Measurements from ENCODE around the gene SIX4.

SIX4 gene

DNA sequence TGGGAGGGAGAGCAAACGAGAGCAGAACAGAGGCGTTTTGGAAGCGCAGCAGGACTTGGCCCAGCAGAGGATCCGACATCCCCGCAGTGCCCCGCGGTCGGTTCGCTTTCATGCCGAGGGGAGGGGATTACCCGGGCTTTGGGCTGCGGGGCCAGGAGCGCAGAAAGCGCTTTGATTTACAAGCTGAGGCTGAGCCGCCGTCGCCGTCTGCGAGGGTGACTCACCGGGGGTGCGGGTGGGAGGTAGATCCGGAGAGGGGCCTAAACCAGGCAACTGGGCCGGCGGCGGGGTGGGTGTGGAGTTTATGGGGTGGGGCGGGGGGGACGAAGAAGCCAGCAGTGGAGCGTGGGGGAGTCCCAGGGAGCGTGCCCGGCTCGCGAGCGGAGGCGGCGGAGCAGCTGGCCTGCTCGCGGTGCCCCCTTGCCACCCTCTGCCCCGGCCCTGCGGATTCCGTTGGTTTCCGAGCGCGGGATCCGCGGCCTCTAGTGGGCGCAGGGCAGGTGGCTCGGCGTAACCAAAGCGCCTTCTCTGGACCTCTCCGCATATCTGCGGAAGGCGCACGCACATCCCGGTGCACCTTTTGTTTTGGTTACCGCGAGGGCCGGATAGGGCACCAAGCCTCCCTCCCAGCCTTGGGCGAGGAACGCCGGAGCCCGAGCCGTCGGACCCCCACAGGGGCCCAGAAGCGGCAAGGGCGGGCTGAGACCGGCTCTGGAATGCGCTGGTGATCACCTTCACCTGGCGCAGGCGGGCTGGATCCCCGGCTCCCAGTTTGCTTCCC is 2.6 kb downstream of the SIX4 start:
- DNase-seq = peak; percentile 19 to 30

DNA sequence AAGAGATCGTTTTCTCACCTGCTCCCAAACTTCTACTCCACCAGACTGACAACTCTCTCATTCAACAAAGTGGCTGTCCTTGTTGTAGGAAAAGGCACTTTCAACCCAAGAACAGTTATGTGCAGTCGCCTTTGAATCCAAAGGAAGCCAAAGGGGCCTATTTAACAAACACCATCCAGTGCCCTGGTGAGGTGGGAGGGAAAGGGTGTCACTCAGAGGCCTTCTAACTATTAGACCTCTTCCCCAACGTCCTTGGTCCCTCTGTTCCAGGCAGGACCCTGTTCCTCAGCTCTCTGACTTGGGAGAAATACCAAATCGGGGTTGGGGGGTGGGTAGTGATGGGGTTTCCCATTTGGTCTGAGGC is 3.2 kb downstream of the SIX4 start:
- DNase-seq = no peak

DNA sequence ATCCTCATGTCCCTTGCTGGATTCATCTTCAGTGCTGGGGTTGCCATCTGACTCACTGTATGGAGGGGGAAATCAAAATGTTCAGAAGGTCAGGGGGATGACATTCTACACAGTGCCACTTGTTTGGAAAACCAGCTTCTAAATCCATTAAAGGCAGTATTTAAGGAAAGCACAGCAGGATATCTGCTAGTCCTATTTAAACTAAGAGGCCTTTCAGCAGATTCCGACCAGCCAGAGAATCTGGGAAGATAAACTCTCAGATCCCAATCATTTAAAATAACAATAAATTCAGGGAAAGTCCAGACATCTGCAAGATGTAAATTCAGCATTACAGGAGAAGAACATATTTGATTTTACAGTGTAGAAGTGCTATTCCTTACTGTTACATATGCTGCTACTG is 3.8 kb downstream of the SIX4 start:
- DNase-seq = no peak

DNA sequence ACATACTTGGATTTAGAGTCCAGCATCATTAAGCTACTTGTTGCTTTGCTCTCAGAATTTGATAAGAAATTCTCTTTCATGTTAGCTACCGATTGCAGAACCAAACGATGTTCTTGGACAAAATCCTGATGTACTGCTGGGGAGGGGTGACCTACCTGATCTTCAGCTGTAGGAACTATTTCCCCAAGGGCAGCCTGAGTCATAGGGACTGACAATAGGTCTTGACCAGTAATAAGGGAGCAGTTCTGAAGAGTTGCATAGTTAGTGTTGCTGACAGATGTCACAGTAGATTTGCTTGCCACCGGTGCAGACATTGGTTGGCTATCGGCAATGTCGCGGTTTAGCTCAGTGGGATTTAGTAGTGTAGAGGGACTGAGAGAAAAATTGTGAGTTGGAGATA is 10.6 kb downstream of the SIX4 start:
- DNase-seq = no peak

DNA sequence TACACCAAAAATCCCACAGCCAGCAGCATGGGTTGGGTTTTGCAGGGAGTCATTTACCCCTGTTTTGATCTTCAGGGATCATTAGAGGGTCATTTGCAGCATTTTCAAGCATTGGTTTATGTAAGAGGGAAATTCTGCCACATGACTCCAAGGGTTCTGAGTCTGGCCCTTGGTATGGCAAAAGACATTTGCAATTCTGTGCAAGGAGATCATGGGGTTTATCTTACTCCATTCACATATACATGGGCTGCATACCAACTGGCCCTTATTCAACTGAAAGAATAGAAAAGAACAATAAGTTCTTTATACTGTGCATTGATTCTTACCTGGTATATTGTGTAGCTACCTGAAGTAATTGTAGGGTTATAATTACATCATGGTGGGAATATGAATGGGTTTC is 13.7 kb downstream of the SIX4 start:
- no peak for DNase-seq

DNA sequence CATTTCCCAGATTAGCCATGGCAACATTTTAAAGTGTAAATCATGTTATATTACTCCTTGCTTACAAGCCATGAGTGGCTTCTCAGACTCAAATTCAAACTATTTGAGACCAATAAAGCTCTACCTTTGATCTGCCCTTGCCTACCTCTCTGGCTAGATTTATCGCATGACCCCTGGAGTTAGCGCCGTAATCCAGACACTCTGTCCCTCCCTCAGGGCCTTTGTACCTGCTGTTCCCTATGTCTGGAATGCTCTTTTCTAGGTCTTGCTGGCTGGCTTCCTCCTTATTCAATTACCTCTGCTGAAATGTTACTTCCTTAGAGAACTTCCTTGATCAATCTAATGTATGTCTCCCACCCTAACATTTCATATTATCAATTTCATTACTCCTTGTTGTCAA is 16.3 kb downstream of the SIX4 start:
- DNase-seq = no peak

DNA sequence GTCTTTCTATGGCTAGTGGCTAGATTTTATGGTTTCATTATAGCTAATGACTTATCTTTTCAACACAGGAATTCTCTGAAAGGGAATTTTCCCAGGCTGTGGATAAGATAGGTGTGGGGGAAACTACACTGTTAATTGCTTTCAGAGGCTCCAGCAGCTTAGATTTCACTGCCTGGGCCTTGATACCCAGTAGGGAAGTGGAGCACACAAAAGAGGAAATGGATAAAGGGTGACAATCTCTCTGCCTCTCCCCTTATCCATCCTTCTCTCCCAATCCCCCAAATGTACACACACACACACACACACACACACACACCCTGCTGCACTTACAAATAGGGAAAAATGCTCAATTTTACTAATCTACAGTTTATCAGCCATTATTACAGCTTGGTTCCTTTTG is 19.1 kb downstream of the SIX4 start:
- DNase-seq = no peak

DNA sequence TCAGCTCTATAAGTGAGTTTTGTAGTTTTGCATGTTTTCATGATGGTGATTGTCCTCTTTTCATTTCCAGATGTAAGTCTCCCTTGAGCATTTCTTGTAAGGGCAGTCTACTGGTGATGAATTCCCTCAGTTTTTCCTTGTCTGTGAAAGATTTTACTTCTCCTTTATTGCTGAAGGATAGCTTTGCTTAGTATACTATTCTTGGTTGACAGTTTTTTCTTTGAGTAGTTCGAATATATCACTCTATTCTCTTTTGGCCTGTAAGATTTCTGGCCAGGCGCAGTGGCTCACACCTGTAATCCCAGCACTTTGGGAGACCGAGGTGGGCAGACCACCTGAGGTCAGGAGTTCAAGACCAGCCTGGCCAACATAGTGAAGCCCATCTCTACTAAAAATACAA is 23.6 kb downstream of the SIX4 start:
- no peak for DNase-seq

DNA sequence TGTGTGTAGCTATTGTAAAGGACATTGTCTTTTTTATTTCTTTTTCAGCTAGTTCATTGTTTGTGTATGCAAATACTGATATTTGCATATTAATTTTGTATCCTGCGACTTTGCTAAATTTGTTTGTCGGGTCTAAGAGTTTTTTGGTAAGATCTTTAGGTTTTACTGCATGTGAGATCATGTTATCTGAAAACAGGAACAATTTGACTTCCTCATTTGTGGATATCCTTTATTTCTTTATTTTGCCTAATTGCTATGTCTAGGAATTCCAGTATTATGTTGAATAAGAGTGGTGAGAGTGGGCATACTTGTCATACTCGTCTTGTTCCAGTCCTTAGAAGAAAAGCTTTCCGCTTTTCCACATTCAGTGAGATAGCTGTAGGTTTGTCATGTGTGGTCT is 28.8 kb downstream of the SIX4 start:
- DNase-seq = no peak

DNA sequence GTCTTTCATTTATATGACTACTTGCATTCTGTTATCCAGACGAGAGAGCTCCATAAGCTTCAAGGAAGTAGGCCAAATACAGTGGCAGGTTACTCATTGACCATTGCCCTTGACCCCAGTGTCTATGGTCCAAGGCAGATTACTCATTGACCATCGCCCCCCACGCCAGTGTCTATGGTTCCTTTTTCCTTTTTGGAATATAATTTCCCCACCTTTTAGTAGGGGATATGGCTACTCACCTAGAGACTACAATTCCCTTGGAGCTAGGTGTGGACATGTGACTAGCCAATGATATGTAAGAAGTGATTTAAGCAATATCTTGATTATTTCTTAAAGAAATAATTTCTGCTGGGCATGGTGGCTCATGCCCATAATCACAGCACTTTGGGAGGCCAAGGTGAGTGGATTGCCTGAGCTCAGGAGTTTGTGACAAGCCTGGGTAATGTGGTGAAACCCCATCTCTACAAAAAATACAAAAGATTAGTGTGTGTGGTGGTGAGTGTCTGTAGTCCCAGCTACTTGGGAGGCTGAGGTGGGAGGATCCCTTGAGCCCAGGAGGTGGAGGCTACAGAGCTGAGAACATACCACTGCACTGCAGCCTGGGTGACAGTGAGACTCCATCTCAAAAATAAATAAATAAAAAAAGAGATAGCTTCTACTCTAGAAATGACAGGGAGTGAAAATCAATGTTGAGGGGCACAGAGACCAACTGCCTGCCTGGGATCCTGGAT is 32.6 kb downstream of the SIX4 start:
- DNase-seq = no peak

DNA sequence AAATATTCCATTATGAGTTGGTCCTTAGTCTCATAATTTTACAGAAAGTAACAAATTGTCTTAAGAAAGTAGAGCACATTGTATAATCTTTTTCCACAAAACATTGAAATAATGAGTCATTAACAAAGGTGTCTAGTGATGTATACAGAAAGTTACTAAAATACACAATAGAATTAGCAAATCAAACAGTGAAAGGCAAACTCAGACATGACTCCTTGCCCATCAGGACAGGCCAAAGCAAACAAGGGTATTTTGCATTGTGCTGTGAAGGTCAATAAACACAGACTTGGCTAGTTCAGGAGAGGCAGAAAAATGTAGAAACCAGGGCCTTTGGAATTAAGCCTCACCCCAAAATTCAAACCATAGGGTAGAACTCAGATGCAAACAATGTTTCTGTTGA is 37.3 kb downstream of the SIX4 start:
- DNase-seq = no peak

DNA sequence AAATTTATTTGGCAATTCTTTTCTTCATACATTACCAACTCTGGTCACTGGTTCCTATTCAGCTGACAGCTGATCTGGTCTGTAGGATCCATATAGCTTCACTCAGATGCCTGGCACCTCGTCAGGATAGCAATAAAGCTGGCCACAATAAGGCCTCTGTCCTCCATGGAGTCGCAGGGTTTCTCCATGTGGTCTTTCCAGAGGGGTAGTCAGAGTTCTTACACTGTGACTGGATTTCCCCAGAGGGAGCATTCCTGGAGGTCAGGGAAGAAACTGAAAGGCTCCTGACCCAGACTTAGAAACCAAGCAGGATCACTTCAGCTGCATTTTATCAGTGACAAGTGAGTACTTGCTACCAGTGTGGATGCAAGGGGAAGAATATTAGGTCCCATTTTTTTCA is 39.9 kb downstream of the SIX4 start:
- no peak for DNase-seq

DNA sequence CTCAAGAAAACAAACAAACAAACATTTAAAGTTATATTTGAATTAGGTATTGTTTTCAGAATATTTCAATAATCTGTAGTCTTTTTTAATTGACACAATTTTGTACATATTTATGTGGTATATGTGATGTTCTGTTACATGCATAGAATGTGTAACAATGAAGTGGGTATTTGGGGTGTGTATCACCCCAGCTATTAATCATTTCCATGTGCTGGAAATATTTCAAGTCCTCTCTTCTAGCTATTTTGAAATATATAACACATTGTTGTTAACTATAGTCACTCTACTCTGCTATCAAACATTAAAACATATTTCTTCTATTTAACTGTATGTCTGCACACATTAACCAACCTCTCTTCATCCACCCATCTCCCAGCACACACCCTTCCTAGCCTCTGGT is 42.9 kb downstream of the SIX4 start:
- DNase-seq = no peak

DNA sequence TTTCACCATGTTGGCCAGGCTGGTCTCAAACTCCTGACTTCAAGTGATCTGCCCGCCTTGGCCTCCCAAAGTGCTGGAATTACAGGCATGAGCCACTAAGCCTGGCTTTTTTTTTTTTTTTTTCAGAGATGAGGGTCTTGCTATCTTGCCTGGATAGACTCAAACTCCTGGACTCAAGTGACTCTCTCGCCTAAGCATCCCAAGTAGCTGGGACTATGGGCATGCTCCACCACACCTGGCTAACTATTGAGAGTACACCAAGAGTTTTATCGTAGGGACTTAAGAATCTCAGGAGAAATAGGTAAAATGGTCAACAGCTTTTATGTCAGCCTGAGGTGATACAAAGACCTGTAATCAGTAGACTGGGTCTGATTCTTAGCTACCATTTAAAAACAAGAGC is 43.6 kb downstream of the SIX4 start:
- no peak for DNase-seq

DNA sequence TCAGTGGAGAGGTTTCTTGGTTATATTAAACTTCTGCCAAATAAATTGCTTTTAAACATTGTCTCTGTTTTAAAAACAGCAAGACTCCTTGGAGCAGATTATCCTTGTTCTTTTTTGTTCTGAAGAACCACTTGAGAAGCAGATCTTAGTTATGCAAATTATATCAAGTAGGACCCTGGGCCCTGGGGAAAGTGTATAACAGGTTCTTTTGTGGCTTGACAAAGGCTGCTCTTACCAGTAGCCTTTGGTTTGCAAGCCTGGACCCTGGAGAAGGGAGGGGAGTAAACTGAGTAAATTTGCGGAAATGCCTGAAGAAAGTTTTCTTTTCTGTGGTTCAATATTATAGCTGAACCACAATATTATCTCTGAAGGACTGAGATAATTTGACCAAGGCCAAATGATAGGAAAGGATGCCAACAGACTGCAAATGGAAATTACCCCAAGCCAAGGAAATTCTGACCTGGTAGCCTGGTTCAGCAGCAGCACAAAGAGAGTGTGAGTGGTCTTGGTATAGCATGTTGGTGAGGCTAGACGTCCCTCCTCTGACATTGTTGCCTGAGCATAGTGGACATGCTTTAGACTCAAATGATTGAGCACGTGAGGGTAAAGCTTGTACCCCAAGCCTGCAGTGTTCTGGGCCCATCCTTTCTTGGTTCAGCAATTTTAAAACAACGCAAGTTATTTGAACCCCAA is 44.4 kb downstream of the SIX4 start:
- no peak for DNase-seq

DNA sequence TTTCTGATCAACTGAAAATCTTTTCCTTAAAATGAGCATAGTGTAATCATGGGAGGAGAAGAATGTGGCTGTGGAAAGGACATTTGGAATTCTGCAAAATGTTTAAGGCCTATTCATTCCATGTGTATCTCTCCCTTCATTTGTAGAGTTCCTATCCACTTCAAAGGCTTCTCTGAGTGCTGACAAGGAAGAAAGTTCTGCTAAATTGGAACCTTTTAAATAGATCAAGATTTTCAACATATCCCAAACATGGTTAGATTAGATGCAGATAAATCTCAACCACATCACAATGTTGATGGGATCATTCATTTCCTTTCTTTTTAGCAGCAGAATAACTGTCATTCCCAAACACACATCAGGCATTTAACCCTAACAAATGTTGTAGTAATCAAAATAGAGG is 46.5 kb downstream of the SIX4 start:
- no peak for DNase-seq

DNA sequence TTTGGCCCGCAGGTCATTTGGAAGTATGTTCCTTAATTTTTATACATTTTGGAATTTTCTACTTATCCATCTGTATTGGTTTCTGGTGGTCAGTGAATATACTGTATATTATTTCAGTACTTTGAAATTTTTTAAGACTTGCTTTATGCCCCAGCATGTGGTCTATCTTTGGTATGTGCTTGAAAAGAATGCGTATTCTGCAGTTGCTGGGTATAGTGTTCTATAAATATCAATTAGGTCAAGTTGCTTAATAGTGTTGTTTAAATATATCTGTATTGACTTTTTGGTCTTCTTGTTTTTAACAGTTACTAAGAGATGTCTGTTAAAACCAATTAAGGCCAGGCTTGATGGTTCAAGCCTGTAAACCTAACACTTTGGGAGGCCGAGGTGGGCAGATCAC is 53.2 kb downstream of the SIX4 start:
- DNase-seq = no peak

DNA sequence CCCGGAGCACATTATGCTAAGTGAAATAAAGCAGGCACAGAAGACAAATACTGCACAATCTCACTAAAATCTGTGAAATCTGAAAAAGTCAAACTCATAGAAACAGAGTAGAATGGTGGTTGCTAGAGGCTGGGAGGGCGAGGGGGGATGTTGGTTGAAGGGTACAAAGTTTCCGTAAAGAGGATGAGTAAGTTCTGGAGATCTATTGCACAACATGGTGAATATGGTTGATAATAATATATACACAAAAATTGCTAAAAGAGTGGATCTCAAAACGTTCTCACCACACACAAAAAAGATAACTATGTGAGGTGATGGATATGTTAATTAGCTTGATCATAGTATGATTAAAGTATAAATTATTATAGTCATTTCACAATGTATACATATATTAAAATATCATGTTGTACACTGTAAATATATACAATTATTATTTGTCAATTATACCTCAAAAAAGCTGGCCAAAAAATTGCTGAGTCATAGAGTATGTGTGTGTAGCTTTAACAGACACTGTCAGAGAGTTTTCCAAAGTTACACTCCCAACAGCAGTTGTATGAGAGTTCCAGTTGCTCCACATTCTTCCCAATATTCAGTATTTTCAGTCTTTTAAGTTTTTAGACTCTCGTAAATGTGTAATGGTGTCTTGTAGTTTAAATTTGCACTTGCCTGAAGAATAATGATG is 55.6 kb downstream of the SIX4 start:
- DNase-seq = no peak

DNA sequence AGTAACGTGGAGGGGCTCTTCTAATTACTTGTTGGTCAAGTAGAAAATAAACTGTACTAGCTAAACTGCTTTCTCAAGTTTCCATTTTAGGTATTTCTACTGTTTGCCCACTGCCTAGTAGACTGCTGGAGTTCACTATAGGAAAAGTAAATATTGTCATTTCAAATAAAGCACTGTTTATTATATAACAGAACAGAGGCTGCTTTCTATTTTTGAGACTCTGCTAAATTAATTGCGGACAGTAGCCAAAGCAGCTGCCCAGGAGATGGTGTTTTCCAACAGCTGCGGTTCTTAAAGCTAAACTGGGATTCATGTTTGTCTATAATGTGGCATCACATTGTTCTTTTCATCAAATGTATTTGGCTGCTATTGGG is 59.0 kb downstream of the SIX4 start:
- DNase-seq = no peak

DNA sequence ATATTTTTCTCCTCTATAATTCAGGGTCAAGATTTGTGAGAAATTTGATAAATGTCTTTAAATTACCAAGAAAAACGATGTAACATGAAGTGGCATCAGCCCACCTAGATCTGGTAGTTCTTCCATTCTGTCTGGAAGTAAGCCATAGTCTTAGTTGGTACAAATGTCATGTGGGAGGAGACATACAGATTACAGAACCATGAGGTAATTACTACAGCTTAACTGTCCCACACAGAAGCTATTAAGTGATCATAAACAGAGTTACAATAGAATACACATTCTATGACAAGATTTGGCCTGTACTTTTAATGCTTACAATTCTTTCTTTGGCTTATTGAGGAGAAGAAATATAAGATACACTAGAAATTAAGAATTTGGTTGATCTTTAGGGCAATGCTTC is 61.2 kb downstream of the SIX4 start:
- DNase-seq = no peak

DNA sequence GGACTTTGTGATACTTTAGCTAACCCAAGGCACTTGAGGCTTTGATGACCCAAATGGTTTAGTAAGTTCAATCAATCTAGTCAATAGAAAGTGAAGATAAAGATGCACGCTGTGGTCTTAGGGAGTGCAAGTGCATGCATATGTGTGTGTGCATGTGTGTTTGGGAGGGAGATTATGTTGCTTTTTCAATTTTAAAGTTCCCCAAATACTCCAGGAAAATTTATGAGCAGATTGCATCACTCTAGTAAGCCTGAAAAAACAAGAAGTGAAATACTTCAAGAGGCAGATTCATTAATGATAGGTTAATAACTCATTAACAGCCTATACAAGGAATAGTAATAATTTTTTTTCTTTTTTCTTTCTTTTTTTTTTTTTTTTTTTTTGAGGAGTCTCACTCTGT is 62.4 kb downstream of the SIX4 start:
- no peak for DNase-seq
